WERI-Rb-1 (cell line): ENCODE results near the gene RHOT2.

Experiments used
- DNase-seq: peaks from one replicate; pipeline ENCODE4 v3.0.0-alpha.2; 2020
- H3K27ac ChIP-seq: fragments of 250-450 bp; sonication (Bioruptor Pico); 2 replicates; pipeline ENCODE4 v1.5.1; 2020; ENCODE audit warnings: mild to moderate bottlenecking, moderate library complexity
- H3K27me3 ChIP-seq: fragments of 250-450 bp; sonication (Bioruptor Pico); 2 replicates; pipeline ENCODE4 v1.5.1; 2021; ENCODE audit warnings: mild to moderate bottlenecking, low read depth, moderate library complexity; ENCODE audit not compliant: insufficient read depth, severe bottlenecking
- H3K36me3 ChIP-seq: fragments of 250-450 bp; sonication (Bioruptor Pico); 2 replicates; pipeline ENCODE4 v1.5.1; 2020; ENCODE audit warnings: mild to moderate bottlenecking, moderate library complexity
- H3K4me3 ChIP-seq: 2 replicates; pipeline ENCODE4 v1.5.1; 2011; ENCODE audit warnings: low read depth, mild to moderate bottlenecking, control low read depth, low read length
- H3K9me3 ChIP-seq: fragments of 250-450 bp; sonication (Bioruptor Pico); 2 replicates; pipeline ENCODE4 v1.5.1; 2021; ENCODE audit warnings: mild to moderate bottlenecking, moderate library complexity; ENCODE audit not compliant: severe bottlenecking
- CTCF ChIP-seq: IDR thresholded peaks from 2 replicates; pipeline ENCODE4 v1.5.1; 2011; ENCODE audit warnings: low read depth, mild to moderate bottlenecking, control low read depth, inconsistent platforms, low read length

The RHOT2 gene

GRCh38 chr16:676913-677312 lies 9.0 kb downstream of the RHOT2 start:
- no peak for DNase-seq
- no peak overlapping the region for H3K27ac ChIP-seq
- H3K9me3 ChIP-seq = no peaks in the 10 kb centered on the region
- no peak for TF ChIP-seq CTCF
- H3K27me3 ChIP-seq = no peaks in the 10 kb centered on the region
- H3K36me3 ChIP-seq = peaks cover 34% of the 10 kb centered on the region
- no peak overlapping the region for H3K4me3 ChIP-seq

DNA sequence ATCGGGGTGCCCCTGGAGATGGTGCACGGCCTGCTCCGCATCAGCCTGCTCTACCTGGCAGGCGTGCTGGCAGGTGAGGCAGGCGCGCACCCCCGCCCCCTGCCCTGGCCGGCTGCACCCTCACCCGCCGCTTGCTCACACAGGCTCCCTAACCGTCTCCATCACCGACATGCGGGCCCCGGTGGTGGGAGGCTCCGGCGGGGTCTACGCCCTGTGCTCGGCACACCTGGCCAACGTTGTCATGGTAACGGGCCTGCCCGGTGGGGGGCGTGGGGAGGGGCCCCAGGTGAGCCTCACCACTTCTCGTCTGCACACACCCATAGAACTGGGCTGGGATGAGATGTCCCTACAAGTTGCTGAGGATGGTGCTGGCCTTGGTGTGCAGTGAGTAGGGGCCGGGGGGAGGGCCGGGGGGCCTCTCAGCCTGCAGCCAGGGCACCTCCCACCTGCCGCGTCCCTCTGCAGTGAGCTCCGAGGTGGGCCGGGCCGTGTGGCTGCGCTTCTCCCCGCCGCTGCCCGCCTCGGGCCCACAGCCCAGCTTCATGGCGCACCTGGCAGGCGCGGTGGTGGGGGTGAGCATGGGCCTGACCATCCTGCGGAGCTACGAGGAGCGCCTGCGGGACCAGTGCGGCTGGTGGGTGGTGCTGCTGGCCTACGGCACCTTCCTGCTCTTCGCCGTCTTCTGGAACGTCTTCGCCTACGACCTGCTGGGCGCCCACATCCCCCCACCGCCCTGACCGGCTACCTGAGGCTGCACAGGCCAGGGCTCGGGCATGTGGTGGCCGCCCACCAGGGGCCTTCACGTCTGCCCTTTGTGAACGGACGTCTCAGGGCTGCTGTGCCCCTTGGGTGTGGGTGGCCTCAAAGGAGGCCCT lies 9.6 kb downstream of the RHOT2 start:
- H3K27ac ChIP-seq = no peak overlapping the region
- H3K4me3 ChIP-seq = no peak overlapping the region
- DNase-seq = no peak
- peaks cover 34% of the 10 kb centered on the region for H3K36me3 ChIP-seq
- no peak for TF ChIP-seq CTCF
- H3K9me3 ChIP-seq = no peaks in the 10 kb centered on the region
- H3K27me3 ChIP-seq = no peaks in the 10 kb centered on the region

- Histone ChIP-seq H3K27ac (peak overlapping the region; percentile 92), H3K27me3 (no peaks in the 10 kb centered on the region), H3K4me3 (no peak overlapping the region), H3K36me3 (peaks cover 34% of the 10 kb centered on the region), H3K9me3 (no peaks in the 10 kb centered on the region)
- no peak for TF ChIP-seq CTCF
- no peak for DNase-seq
Observed at GRCh38 chr16:678209-678857, 10.4 kb downstream of the RHOT2 start.

DNA sequence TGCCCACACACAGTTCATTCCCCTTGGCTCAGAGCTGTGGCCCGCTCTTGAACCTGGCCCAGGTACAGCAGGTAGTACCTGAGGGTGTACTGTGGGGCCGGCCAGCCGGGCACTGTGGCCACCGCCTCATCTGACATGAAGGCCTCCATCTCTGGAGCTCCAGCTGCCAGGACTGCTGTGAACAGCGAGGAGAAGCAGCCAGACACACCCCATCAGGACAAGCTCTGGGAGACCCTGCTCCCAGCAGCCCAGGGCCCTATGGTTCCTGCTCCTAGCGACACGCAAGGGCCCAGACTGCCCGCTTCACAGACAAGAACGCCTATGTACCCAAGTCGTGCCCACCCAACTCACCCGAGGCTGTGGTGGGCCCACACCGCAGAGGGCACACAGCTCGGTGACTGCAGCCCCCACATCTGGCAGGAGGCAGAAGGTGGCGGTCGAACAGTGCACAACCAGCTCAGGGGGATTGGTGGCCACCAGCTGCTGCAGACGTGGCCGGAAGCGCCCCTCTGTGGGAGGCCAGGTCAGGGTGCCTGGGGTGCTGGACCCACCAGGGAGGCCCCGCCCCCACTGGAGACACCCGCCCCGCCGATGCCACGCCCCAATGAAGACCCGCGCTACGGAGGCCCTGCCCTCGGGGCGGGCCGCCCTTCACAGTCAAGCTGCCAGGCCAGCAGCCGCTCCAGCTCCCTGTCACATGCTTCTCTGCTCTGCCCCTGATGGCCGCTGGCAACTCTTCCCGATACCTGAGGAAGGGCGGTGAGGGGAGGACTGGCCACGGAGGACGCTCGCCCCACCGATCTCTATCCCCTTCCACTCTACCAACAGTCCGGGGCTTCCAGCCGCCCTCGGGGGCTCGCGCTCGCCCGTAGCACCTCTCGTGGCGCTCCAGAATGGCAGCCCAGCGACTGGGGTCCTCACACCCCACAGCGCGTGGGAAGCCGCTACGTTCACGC lies 11.2 kb downstream of the RHOT2 start:
- no peaks in the 10 kb centered on the region for H3K9me3 ChIP-seq
- H3K4me3 ChIP-seq = peak overlapping the region; percentile 52
- peaks cover 33% of the 10 kb centered on the region for H3K36me3 ChIP-seq
- peak overlapping the region; percentile 92 for H3K27ac ChIP-seq
- TF ChIP-seq CTCF = no peak
- no peaks in the 10 kb centered on the region for H3K27me3 ChIP-seq
- peak; percentile 89 for DNase-seq

DNA sequence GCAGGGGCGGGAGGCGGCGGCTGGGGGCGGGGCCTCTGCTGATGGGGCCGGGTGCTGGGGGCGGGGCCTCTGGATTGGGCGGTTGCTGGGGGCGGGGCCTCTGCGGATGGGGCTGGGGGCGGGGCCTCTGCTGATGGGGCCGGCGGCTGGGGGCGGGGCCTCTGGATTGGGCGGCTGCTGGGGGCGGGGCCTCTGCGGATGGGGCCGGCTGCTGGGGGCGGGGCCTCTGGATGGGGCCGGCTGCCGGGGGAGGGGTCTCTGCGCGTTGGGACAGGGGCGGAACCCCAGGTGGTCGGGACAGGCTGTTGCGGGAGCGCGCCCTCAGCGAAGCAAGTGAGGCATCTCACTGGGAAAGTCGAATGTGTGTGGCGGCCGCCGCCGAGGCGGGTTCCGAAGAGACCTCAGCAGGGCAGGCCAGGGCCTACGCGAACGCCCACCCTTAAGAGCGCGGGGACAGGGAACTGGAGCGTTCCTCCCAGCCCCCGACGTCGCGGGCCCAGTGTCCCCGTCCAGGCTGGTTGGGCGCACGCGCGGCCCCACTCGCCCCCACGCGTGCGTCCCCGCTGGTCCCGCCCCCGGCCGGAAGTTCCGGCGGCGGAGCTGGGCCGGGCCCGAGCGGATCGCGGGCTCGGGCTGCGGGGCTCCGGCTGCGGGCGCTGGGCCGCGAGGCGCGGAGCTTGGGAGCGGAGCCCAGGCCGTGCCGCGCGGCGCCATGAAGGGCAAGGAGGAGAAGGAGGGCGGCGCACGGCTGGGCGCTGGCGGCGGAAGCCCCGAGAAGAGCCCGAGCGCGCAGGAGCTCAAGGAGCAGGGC lies 12.1 kb downstream of the RHOT2 start, which contains the start of gene STUB1:
STUB1 (plus strand) TSS at position 597 of the 811 bp plus-strand sequence; CDS start at position 713, 116 bp downstream.
- no peaks in the 10 kb centered on the region for H3K9me3 ChIP-seq

More for the DNA sequence above, 12.1 kb downstream of the RHOT2 start, which contains the start of gene STUB1:
- no peaks in the 10 kb centered on the region for H3K27me3 ChIP-seq
- peak within 1 kb of the TSS; percentile 76 for H3K4me3 ChIP-seq
- H3K27ac ChIP-seq = peak within 1 kb of the TSS; percentile 92
- peaks cover 34% of the 10 kb centered on the region for H3K36me3 ChIP-seq
- DNase-seq = peak; percentile 94
- no peak for TF ChIP-seq CTCF
